Head of caudate nucleus (tissue), 42 donors: ENCODE results near the gene SHISA6.

Experiments used
- DNase-seq, 42 donors: peaks; one replicate each; pipeline versions ENCODE4 v3.0.0 to v3.0.0-alpha.2; 2020 to 2021; ENCODE audit warnings: mixed read lengths in 7 of 42
- intact Hi-C: fragments of 100-400 bp; cut with DNase I; formaldehyde crosslinking; loops from one replicate; pipeline ENCODE4 v1.15.0; 2022

The SHISA6 gene

GRCh38 chr17:11252146-11252545 lies 11.1 kb downstream of the SHISA6 start:
- intact Hi-C loops, result no loop called here
- no peak for DNase-seq

- DNase-seq, result no peak
- intact Hi-C loops, result no loop called here
Measured at GRCh38 chr17:11256877-11257276, 15.9 kb downstream of the SHISA6 start.

GRCh38 chr17:11264183-11264871 lies 23.3 kb downstream of the SHISA6 start:
- intact Hi-C loops, result no loop called here
- no peak for DNase-seq

GRCh38 chr17:11267999-11268575 lies 27.1 kb downstream of the SHISA6 start:
- DNase-seq, result no peak
- intact Hi-C loops, result no loop called here

- intact Hi-C loops, result no loop called here
- DNase-seq, result no peak
Measured at GRCh38 chr17:11269210-11269609, 28.2 kb downstream of the SHISA6 start.

- intact Hi-C loops, result no loop called here
- no peak for DNase-seq
Measured at GRCh38 chr17:11272191-11272590, 31.2 kb downstream of the SHISA6 start.

- no peak for DNase-seq
- intact Hi-C loops, result no loop called here
Measured at GRCh38 chr17:11273596-11273995, 32.6 kb downstream of the SHISA6 start.

GRCh38 chr17:11274106-11274505 lies 33.1 kb downstream of the SHISA6 start:
- intact Hi-C loops, result no loop called here
- no peak for DNase-seq

GRCh38 chr17:11276486-11276885 lies 35.5 kb downstream of the SHISA6 start:
- DNase-seq, result no peak
- intact Hi-C loops, result no loop called here

- no peak for DNase-seq
- intact Hi-C loops, result no loop called here
Measured at GRCh38 chr17:11278186-11278991, 37.4 kb downstream of the SHISA6 start.

- intact Hi-C loops, result no loop called here
- no peak for DNase-seq
Measured at GRCh38 chr17:11278992-11279270, 37.9 kb downstream of the SHISA6 start.

- intact Hi-C loops, result no loop called here
- no peak for DNase-seq
Measured at GRCh38 chr17:11279776-11280344, 38.8 kb downstream of the SHISA6 start.

- intact Hi-C loops, result no loop called here
- no peak for DNase-seq
Measured at GRCh38 chr17:11282586-11282985, 41.6 kb downstream of the SHISA6 start.

GRCh38 chr17:11284811-11285210 lies 43.8 kb downstream of the SHISA6 start:
- DNase-seq, result no peak
- intact Hi-C loops, result no loop called here

GRCh38 chr17:11285946-11286345 lies 44.9 kb downstream of the SHISA6 start:
- DNase-seq, result no peak
- intact Hi-C loops, result no loop called here

GRCh38 chr17:11287791-11288190 lies 46.8 kb downstream of the SHISA6 start:
- no peak for DNase-seq
- intact Hi-C loops, result no loop called here

- DNase-seq, result no peak
- intact Hi-C loops, result no loop called here
Measured at GRCh38 chr17:11290814-11291213, 49.8 kb downstream of the SHISA6 start.

- DNase-seq, result peak in 1 of 42 donors; percentile 8
- intact Hi-C loops, result no loop called here
Measured at GRCh38 chr17:11292491-11292890, 51.5 kb downstream of the SHISA6 start.

GRCh38 chr17:11293480-11293879 lies 52.5 kb downstream of the SHISA6 start:
- intact Hi-C loops, result no loop called here
- DNase-seq, result peak in 1 of 42 donors; percentile 16

GRCh38 chr17:11294826-11295225 lies 53.8 kb downstream of the SHISA6 start:
- DNase-seq, result peak in 1 of 42 donors; percentile 16
- intact Hi-C loops, result no loop called here
